Measurements from ENCODE around the gene LMCD1.

LMCD1 gene

GRCh38 chr3:8507496-8507895 lies 5.9 kb downstream of the LMCD1 start:
- Mint-ChIP-seq H3K27ac (no peak overlapping the region), H3K4me3 (no peak overlapping the region), H3K9me3 (no peaks in the 10 kb centered on the region), H3K36me3 (ENCODE audit: low read depth) (no peaks in the 10 kb centered on the region), H3K4me1 (ENCODE audit: low read depth) (peaks cover 25% of the 10 kb centered on the region), H3K27me3 (peaks cover 13% of the 10 kb centered on the region)

- Mint-ChIP-seq H3K4me3 (no peak overlapping the region), H3K4me1 (ENCODE audit: low read depth) (peaks cover 3% of the 10 kb centered on the region), H3K9me3 (no peaks in the 10 kb centered on the region), H3K27ac (no peak overlapping the region), H3K27me3 (peaks cover 8% of the 10 kb centered on the region), H3K36me3 (ENCODE audit: low read depth) (no peaks in the 10 kb centered on the region)
These were observed 8.3 kb downstream of the LMCD1 start for GRCh38 chr3:8509961-8510360.

GRCh38 chr3:8512234-8512633 lies 10.6 kb downstream of the LMCD1 start:
- no peaks in the 10 kb centered on the region for H3K4me1 Mint-ChIP-seq (ENCODE audit: low read depth)
- no peak overlapping the region for H3K4me3 Mint-ChIP-seq
- H3K36me3 Mint-ChIP-seq (ENCODE audit: low read depth): no peaks in the 10 kb centered on the region
- H3K27me3 Mint-ChIP-seq: peaks cover 4% of the 10 kb centered on the region
- no peak overlapping the region for H3K27ac Mint-ChIP-seq
- H3K9me3 Mint-ChIP-seq: no peaks in the 10 kb centered on the region

GRCh38 chr3:8516047-8516661 lies 14.5 kb downstream of the LMCD1 start:
- no peak overlapping the region for H3K27ac Mint-ChIP-seq
- H3K4me3 Mint-ChIP-seq: no peak overlapping the region
- no peaks in the 10 kb centered on the region for H3K9me3 Mint-ChIP-seq
- H3K4me1 Mint-ChIP-seq (ENCODE audit: low read depth): no peaks in the 10 kb centered on the region
- peaks cover 7% of the 10 kb centered on the region for H3K27me3 Mint-ChIP-seq
- no peaks in the 10 kb centered on the region for H3K36me3 Mint-ChIP-seq (ENCODE audit: low read depth)

- H3K27ac Mint-ChIP-seq: no peak overlapping the region
- H3K9me3 Mint-ChIP-seq: peaks cover 5% of the 10 kb centered on the region
- no peaks in the 10 kb centered on the region for H3K36me3 Mint-ChIP-seq (ENCODE audit: low read depth)
- H3K27me3 Mint-ChIP-seq: peaks cover 5% of the 10 kb centered on the region
- H3K4me3 Mint-ChIP-seq: no peak overlapping the region
- H3K4me1 Mint-ChIP-seq (ENCODE audit: low read depth): no peaks in the 10 kb centered on the region
These were observed 15.2 kb downstream of the LMCD1 start for GRCh38 chr3:8516783-8517182.

GRCh38 chr3:8517487-8517886 lies 15.9 kb downstream of the LMCD1 start:
- no peak overlapping the region for H3K27ac Mint-ChIP-seq

GRCh38 chr3:8518138-8518537 lies 16.5 kb downstream of the LMCD1 start:
- Mint-ChIP-seq H3K4me3 (no peak overlapping the region), H3K27me3 (peaks cover 3% of the 10 kb centered on the region), H3K36me3 (ENCODE audit: low read depth) (no peaks in the 10 kb centered on the region), H3K27ac (no peak overlapping the region), H3K4me1 (ENCODE audit: low read depth) (no peaks in the 10 kb centered on the region), H3K9me3 (peaks cover 5% of the 10 kb centered on the region)

More at GRCh38 chr3:8517487-8517886, 15.9 kb downstream of the LMCD1 start:
- no peaks in the 10 kb centered on the region for H3K36me3 Mint-ChIP-seq (ENCODE audit: low read depth)
- H3K9me3 Mint-ChIP-seq: peaks cover 5% of the 10 kb centered on the region
- no peaks in the 10 kb centered on the region for H3K4me1 Mint-ChIP-seq (ENCODE audit: low read depth)
- H3K4me3 Mint-ChIP-seq: no peak overlapping the region
- H3K27me3 Mint-ChIP-seq: peaks cover 3% of the 10 kb centered on the region

- H3K36me3 Mint-ChIP-seq (ENCODE audit: low read depth): no peaks in the 10 kb centered on the region
- H3K4me3 Mint-ChIP-seq: no peak overlapping the region
- H3K9me3 Mint-ChIP-seq: peaks cover 5% of the 10 kb centered on the region
- peaks cover 3% of the 10 kb centered on the region for H3K27me3 Mint-ChIP-seq
- no peaks in the 10 kb centered on the region for H3K4me1 Mint-ChIP-seq (ENCODE audit: low read depth)
- no peak overlapping the region for H3K27ac Mint-ChIP-seq
These were observed 17.5 kb downstream of the LMCD1 start for GRCh38 chr3:8519156-8519555.

GRCh38 chr3:8519774-8520448 lies 18.3 kb downstream of the LMCD1 start:
- no peak overlapping the region for H3K27ac Mint-ChIP-seq
- peaks cover 3% of the 10 kb centered on the region for H3K27me3 Mint-ChIP-seq
- no peaks in the 10 kb centered on the region for H3K4me1 Mint-ChIP-seq (ENCODE audit: low read depth)
- no peaks in the 10 kb centered on the region for H3K36me3 Mint-ChIP-seq (ENCODE audit: low read depth)
- H3K9me3 Mint-ChIP-seq: peaks cover 5% of the 10 kb centered on the region
- H3K4me3 Mint-ChIP-seq: no peak overlapping the region

GRCh38 chr3:8520816-8521403 lies 19.3 kb downstream of the LMCD1 start:
- Mint-ChIP-seq H3K27ac (no peak overlapping the region), H3K4me1 (ENCODE audit: low read depth) (no peaks in the 10 kb centered on the region), H3K4me3 (no peak overlapping the region), H3K9me3 (peaks cover 5% of the 10 kb centered on the region), H3K27me3 (peaks cover 3% of the 10 kb centered on the region), H3K36me3 (ENCODE audit: low read depth) (no peaks in the 10 kb centered on the region)

- Mint-ChIP-seq H3K4me3 (no peak overlapping the region), H3K27me3 (peaks cover under 1% of the 10 kb centered on the region), H3K27ac (no peak overlapping the region), H3K36me3 (ENCODE audit: low read depth) (no peaks in the 10 kb centered on the region), H3K4me1 (ENCODE audit: low read depth) (no peaks in the 10 kb centered on the region), H3K9me3 (peaks cover 5% of the 10 kb centered on the region)
These were observed 21.4 kb downstream of the LMCD1 start for GRCh38 chr3:8523041-8523440.

- H3K27me3 Mint-ChIP-seq: no peaks in the 10 kb centered on the region
- H3K4me3 Mint-ChIP-seq: no peak overlapping the region
- no peaks in the 10 kb centered on the region for H3K4me1 Mint-ChIP-seq (ENCODE audit: low read depth)
- no peak overlapping the region for H3K27ac Mint-ChIP-seq
- H3K9me3 Mint-ChIP-seq: peaks cover 5% of the 10 kb centered on the region
- no peaks in the 10 kb centered on the region for H3K36me3 Mint-ChIP-seq (ENCODE audit: low read depth)
These were observed 22.6 kb downstream of the LMCD1 start for GRCh38 chr3:8524249-8524648.

GRCh38 chr3:8524656-8525399 lies 23.2 kb downstream of the LMCD1 start:
- H3K27me3 Mint-ChIP-seq: no peaks in the 10 kb centered on the region
- no peaks in the 10 kb centered on the region for H3K4me1 Mint-ChIP-seq (ENCODE audit: low read depth)
- no peak overlapping the region for H3K27ac Mint-ChIP-seq
- H3K9me3 Mint-ChIP-seq: peaks cover 5% of the 10 kb centered on the region
- no peak overlapping the region for H3K4me3 Mint-ChIP-seq
- H3K36me3 Mint-ChIP-seq (ENCODE audit: low read depth): no peaks in the 10 kb centered on the region

GRCh38 chr3:8525893-8526292 lies 24.3 kb downstream of the LMCD1 start:
- no peak overlapping the region for H3K27ac Mint-ChIP-seq
- no peaks in the 10 kb centered on the region for H3K36me3 Mint-ChIP-seq (ENCODE audit: low read depth)
- H3K4me3 Mint-ChIP-seq: no peak overlapping the region
- no peaks in the 10 kb centered on the region for H3K4me1 Mint-ChIP-seq (ENCODE audit: low read depth)
- no peaks in the 10 kb centered on the region for H3K27me3 Mint-ChIP-seq
- peaks cover 5% of the 10 kb centered on the region for H3K9me3 Mint-ChIP-seq

GRCh38 chr3:8529181-8529637 lies 27.6 kb downstream of the LMCD1 start:
- H3K9me3 Mint-ChIP-seq: no peaks in the 10 kb centered on the region
- no peak overlapping the region for H3K27ac Mint-ChIP-seq
- no peaks in the 10 kb centered on the region for H3K4me1 Mint-ChIP-seq (ENCODE audit: low read depth)
- H3K27me3 Mint-ChIP-seq: peaks cover 4% of the 10 kb centered on the region
- H3K4me3 Mint-ChIP-seq: no peak overlapping the region
- no peaks in the 10 kb centered on the region for H3K36me3 Mint-ChIP-seq (ENCODE audit: low read depth)
